GM18867 (cell line): Measurements from ENCODE around the gene SERTM2.

Source experiments
- ATAC-seq: cut with Tn5 transposase; IDR thresholded peaks from one replicate; pipeline ENCODE4 v1.9.1; 2021; ENCODE audit warnings: mild to moderate bottlenecking, moderate library complexity; ENCODE audit not compliant: unreplicated experiment

The SERTM2 gene

GRCh38 chrX:111555406-111555958 is 44.0 kb downstream of the SERTM2 start:
- no peak for ATAC-seq

DNA sequence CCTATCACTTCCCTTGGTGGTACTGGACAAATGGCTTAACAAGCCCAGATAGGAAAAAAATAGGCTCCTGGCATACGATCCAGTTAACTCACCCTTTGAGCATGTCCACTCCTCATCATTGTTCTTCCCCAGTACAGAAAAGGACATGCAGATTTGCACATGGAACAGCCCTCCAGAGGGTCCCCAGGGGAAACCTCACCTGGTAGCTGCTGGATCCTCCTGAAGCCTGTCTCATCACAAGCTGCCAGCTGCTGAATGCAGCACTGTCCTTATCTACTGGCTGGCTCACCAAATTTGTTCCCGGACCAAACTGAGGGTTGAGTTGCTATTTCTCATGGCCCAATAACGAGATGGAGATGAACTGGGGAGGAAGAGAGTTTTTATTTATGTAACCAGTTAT is 49.4 kb downstream of the SERTM2 start:
- no peak for ATAC-seq

GRCh38 chrX:111561851-111562250 is 50.4 kb downstream of the SERTM2 start:
- no peak for ATAC-seq

GRCh38 chrX:111567542-111568255 is 56.3 kb downstream of the SERTM2 start:
- no peak for ATAC-seq

- ATAC-seq: no peak
Observed at GRCh38 chrX:111568354-111568753, 56.9 kb downstream of the SERTM2 start.

GRCh38 chrX:111568817-111569216 is 57.4 kb downstream of the SERTM2 start:
- no peak for ATAC-seq
